K562 (cell line): ENCODE results near the gene USP43. TPM values are rescaled to one million over a fixed set of nuclear protein-coding genes. Genes with fewer than 3 reads are reported as not detected.

Source experiments
- ATAC-seq: fragments of 200-7000 bp; cut with Tn5 transposase; 3 replicates; pipeline ENCODE4 v1.9.1; 2020; ENCODE audit warnings: moderate library complexity
- BruUV-seq: library from RNA; stranded (reverse); fragments of 400-500 nt; replicated peaks from 2 replicates; lab custom pipeline; 2021; lab: Mats Ljungman, UMichigan
- CTCF ChIA-PET: fragments of 300-600 bp; formaldehyde crosslinking; extraction: SDS; loops from one replicate; lab custom pipeline; 2021; ENCODE audit warnings: low intra/inter-chr PET ratio; lab: Yijun Ruan, JAX
- POLR2A ChIA-PET: fragments of 300-600, 350-650 bp; sonication (Branson Sonifier 250); formaldehyde crosslinking; extraction: SDS; loops from one replicate; lab custom pipeline; 2021; ENCODE audit warnings: antibody characterized with exemption, inconsistent platforms; lab: Yijun Ruan, JAX
- DNase-seq, 4 experiments: peaks; one replicate each; pipeline versions ENCODE4 v3.0.0 to v3.0.0-alpha.2; 2011 to 2018; ENCODE audit warnings: low spot score in 3 of 4, mixed read lengths in 3 of 4; ENCODE audit errors: extremely low read depth in 1 of 4
- FAIRE-seq: peaks from 2 replicates; lab custom pipeline; 2011; peaks lifted over from hg19 to GRCh38; lab: Jason Lieb, UNC
- H2AFZ ChIP-seq: 2 replicates; pipeline ENCODE4 v1.6.0; 2011; ENCODE audit warnings: low read depth, low read length, control low read depth, inconsistent platforms
- H3K27ac ChIP-seq: fragments of 200-600 bp; 3 replicates; pipeline ENCODE4 v1.8.0; 2011; ENCODE audit warnings: low read depth, mild to moderate bottlenecking, control low read depth, inconsistent platforms, low read length, moderate library complexity, mixed read lengths; ENCODE audit errors: extremely low read depth
- H3K27me3 ChIP-seq, 2 experiments: fragments of 300-600 bp in 1 of 2; 2 replicates in 1 of 2; 3 replicates in 1 of 2; pipeline versions ENCODE4 v1.6.0 to v1.8.0; 2011; ENCODE audit warnings: inconsistent platforms in 2 of 2, low read length in 2 of 2, mild to moderate bottlenecking in 1 of 2, mixed read lengths in 1 of 2, moderate library complexity in 1 of 2; ENCODE audit not compliant: control insufficient read depth in 2 of 2, insufficient read depth in 2 of 2
- H3K36me3 ChIP-seq: fragments of 300-600 bp; 3 replicates; pipeline ENCODE4 v1.8.0; 2011; ENCODE audit warnings: mild to moderate bottlenecking, low read length, inconsistent platforms; ENCODE audit not compliant: control insufficient read depth, insufficient read depth
- H3K4me1 ChIP-seq, 2 experiments: fragments of 200-600 bp in 1 of 2; replicated peaks in 1 of 2; 2 replicates in 1 of 2; 3 replicates in 1 of 2; pipeline versions ENCODE4 v1.5.1 to v1.8.0; 2011; ENCODE audit warnings: inconsistent platforms in 2 of 2, low read length in 2 of 2, mild to moderate bottlenecking in 1 of 2, mixed read lengths in 1 of 2, moderate library complexity in 1 of 2; ENCODE audit not compliant: control insufficient read depth in 2 of 2, insufficient read depth in 2 of 2
- H3K4me2 ChIP-seq: 2 replicates; pipeline ENCODE4 v1.6.1; 2011; ENCODE audit warnings: low read length, control low read depth, inconsistent platforms, mixed read lengths; ENCODE audit not compliant: insufficient read depth
- H3K4me3 ChIP-seq: fragments of 200-600 bp; sonication (generic), shearing (Covaris generic); 2 replicates; pipeline ENCODE4 v1.5.1; 2016; ENCODE audit warnings: control low read depth, inconsistent platforms
- H3K79me2 ChIP-seq: fragments of 200-600 bp; 3 replicates; pipeline ENCODE4 v1.8.0; 2011; ENCODE audit warnings: low read length, inconsistent platforms; ENCODE audit not compliant: control insufficient read depth, insufficient read depth
- H3K9ac ChIP-seq, 2 experiments: 2 replicates each; pipeline versions ENCODE4 v1.6.0 to v1.6.1; 2011; ENCODE audit warnings: low read depth in 2 of 2, low read length in 2 of 2, control low read depth in 1 of 2, inconsistent platforms in 1 of 2, mild to moderate bottlenecking in 1 of 2, mixed read lengths in 1 of 2; ENCODE audit not compliant: insufficient read depth in 1 of 2
- H3K9me1 ChIP-seq: one replicate; pipeline ENCODE4 v1.6.0; 2011; ENCODE audit warnings: inconsistent platforms, mild to moderate bottlenecking, low read length, moderate library complexity; ENCODE audit not compliant: control insufficient read depth, insufficient read depth
- H3K9me3 ChIP-seq: replicated peaks from 2 replicates; pipeline ENCODE4 v1.5.1; 2011; ENCODE audit warnings: low read depth, low read length, inconsistent platforms; ENCODE audit not compliant: control insufficient read depth, insufficient read depth
- H4K20me1 ChIP-seq: replicated peaks from 2 replicates; pipeline ENCODE4 v1.6.1; 2011; ENCODE audit warnings: low read length, inconsistent platforms, mixed read lengths; ENCODE audit not compliant: control insufficient read depth, insufficient read depth
- CBFA2T2 ChIP-seq: fragments of 450-650 bp; conservative IDR thresholded peaks from 2 replicates; pipeline ENCODE4 v1.6.1; 2017; ENCODE audit warnings: mild to moderate bottlenecking
- GATAD2A ChIP-seq: fragments of 450-650 bp; IDR thresholded peaks from 2 replicates; pipeline ENCODE4 v1.6.1; 2017
- HNRNPL ChIP-seq: fragments of 200-400 bp; formaldehyde crosslinking; IDR thresholded peaks from 2 replicates; pipeline ENCODE4 v1.6.1; 2017; ENCODE audit warnings: low read depth, mild to moderate bottlenecking, low read length
- KLF13 ChIP-seq: fragments of 450-650 bp; IDR thresholded peaks from 2 replicates; pipeline ENCODE4 v1.6.1; 2016; ENCODE audit warnings: missing genetic modification characterization, low read depth, mild to moderate bottlenecking, missing compliant biosample characterization, moderate library complexity, borderline replicate concordance
- NCOA1 ChIP-seq: fragments of 450-650 bp; IDR thresholded peaks from 2 replicates; pipeline ENCODE4 v1.6.1; 2016; ENCODE audit warnings: low read depth
- NFE2 ChIP-seq: IDR thresholded peaks from 2 replicates; pipeline ENCODE4 v1.6.1; 2014; ENCODE audit warnings: antibody characterized with exemption, low read depth
- NFXL1 ChIP-seq: fragments of 450-650 bp; formaldehyde crosslinking; IDR thresholded peaks from 2 replicates; pipeline ENCODE4 v1.4.0; 2021; ENCODE audit warnings: mild to moderate bottlenecking
- RBM22 ChIP-seq: fragments of 200-400 bp; formaldehyde crosslinking; IDR thresholded peaks from 2 replicates; pipeline ENCODE4 v1.6.1; 2018; ENCODE audit warnings: low read length, low read depth; ENCODE audit not compliant: poor library complexity, severe bottlenecking
- RERE ChIP-seq: sonication (generic); formaldehyde crosslinking; IDR thresholded peaks from 2 replicates; pipeline ENCODE4 v1.8.0; 2023; ENCODE audit warnings: missing genetic modification reagents, mild to moderate bottlenecking, borderline replicate concordance
- ZNF197 ChIP-seq: fragments of 200-800 bp; sonication (Bioruptor generic); IDR thresholded peaks from 2 replicates; pipeline ENCODE4 v1.6.1; 2016; ENCODE audit warnings: low read depth, missing genetic modification characterization, missing compliant biosample characterization
- ZNF316 ChIP-seq: fragments of 450-650 bp; IDR thresholded peaks from 2 replicates; pipeline ENCODE4 v1.6.1; 2016
- ZNF830 ChIP-seq: fragments of 250-450 bp; sonication (Bioruptor Pico); IDR thresholded peaks from 2 replicates; pipeline ENCODE4 v1.5.0; 2021; ENCODE audit warnings: mild to moderate bottlenecking
- WGBS: fragments of 100-300 bp; shearing (Covaris generic); methylation state at CpG from one replicate; pipeline ENCODE4 v1.1.6; 2016; ENCODE audit warnings: low coverage, mixed read lengths; ENCODE audit not compliant: insufficient coverage; ENCODE audit errors: missing lambda C conversion rate; 5-methylcytosine and 5-hydroxymethylcytosine counted together
- in situ Hi-C: fragments of 300-500 bp; cut with MboI; formaldehyde crosslinking; loops from 4 replicates; pipeline ENCODE4 v1.15.0; 2018; ENCODE audit warnings: inconsistent platforms, mixed read lengths
- intact Hi-C: fragments of 100-400 bp; cut with micrococcal nuclease; formaldehyde crosslinking; loops from 2 replicates; pipeline ENCODE4 v1.14.2; 2022
- polyA plus RNA-seq, 8 experiments: library from polyadenylated mRNA; depleted of rRNA in 4 of 8; stranded (reverse) in 5 of 8; unstranded in 3 of 8; fragments of >200 nt; fragmentation: Nextera tagmentation in 2 of 8; fragmentation: Illumina TruSeq in 1 of 8; extraction: Ambion mirVana in 2 of 8; extraction: Trizol in 1 of 8; gene quantifications; 2 replicates each; pipeline versions ENCODE4 v1.2.1 to v1.2.3, GENCODE V29; 2011 to 2014; ENCODE audit warnings: inconsistent platforms in 1 of 8, missing spikeins in 1 of 8
- total RNA-seq, 7 experiments: library from RNA; depleted of rRNA in 6 of 7; stranded (reverse); fragments of >200 nt in 6 of 7; fragmentation: Illumina TruSeq in 2 of 7; extraction: Trizol in 2 of 7; gene quantifications; 2 replicates each; pipeline versions ENCODE4 v1.2.1 to v1.2.3, GENCODE V29; 2011 to 2021; ENCODE audit warnings: low replicate concordance in 1 of 7
- TF ChIP-seq, protein P1 (sequence below): IDR thresholded peaks from 2 replicates; pipeline ENCODE4 v1.6.1; 2011; ENCODE audit warnings: borderline replicate concordance, low read depth, mild to moderate bottlenecking, moderate library complexity, low read length; ENCODE audit not compliant: insufficient read depth, poor library complexity, severe bottlenecking
- TF ChIP-seq, protein P2 (sequence below): sonication (generic); formaldehyde crosslinking; IDR thresholded peaks from 2 replicates; pipeline ENCODE4 v1.4.0; 2020; ENCODE audit warnings: mild to moderate bottlenecking, missing genetic modification reagents

Gene USP43
- total and polyA plus RNA-seq, 9 of the 15 experiments (the other 6 are each of a cell fraction or from before 2014, with no cell fraction given), result 0.01 to 0.18 (median 0.06) TPM; not detected in 1

DNA sequence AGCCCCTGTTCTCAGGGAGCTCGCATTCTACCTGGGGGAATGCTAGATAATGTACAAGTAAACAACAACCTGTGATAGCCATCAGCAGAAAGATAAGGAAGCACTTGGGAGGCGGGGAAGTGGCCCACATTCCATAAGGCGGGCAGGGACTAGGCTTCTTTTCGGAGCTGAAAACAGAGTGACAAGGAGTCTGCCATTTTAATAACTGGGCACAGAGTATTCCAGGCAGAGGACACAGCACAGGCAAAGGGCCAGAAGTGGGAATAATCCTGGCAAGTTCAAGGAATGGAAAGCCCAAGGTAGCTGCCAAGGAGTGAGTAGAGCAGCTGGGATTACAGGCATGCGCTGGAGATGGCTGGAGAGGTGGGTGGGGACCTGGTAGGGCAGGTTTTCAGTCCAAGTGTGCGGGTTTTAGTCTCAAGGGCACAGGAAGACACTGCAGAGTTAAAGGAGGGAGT lies 24.3 kb downstream of the USP43 start:
- H3K4me1 ChIP-seq, result no peaks in the 10 kb centered on the region
- intact Hi-C loops (no loop called here), in situ Hi-C loops (no loop called here)
- no peaks in the 10 kb centered on the region for H4K20me1 ChIP-seq
- ChIA-PET CTCF (no interaction called here), POLR2A (no interaction called here)
- no peak overlapping the region for H3K27ac ChIP-seq
- no peaks in the 10 kb centered on the region for H3K9me3 ChIP-seq
- no peak overlapping the region for H3K4me2 ChIP-seq
- H2AFZ ChIP-seq, result no peak overlapping the region
- no TSS peak for BruUV-seq
- FAIRE-seq (no peak), DNase-seq (no peak), ATAC-seq (no peak)
- no peaks in the 10 kb centered on the region for H3K79me2 ChIP-seq
- H3K4me3 ChIP-seq, result no peak overlapping the region
- no peaks in the 10 kb centered on the region; a peak in 1 of 5 replicates for H3K27me3 ChIP-seq
- no peak overlapping the region for H3K9ac ChIP-seq
- no peaks in the 10 kb centered on the region for H3K9me1 ChIP-seq
- no peaks in the 10 kb centered on the region for H3K36me3 ChIP-seq
- 3% methylated on average over 5 of the region's 6 CpGs for WGBS
- TF ChIP-seq RERE (CRISPR knock-in tag), result no peak
- no peak for TF ChIP-seq NFE2
- TF ChIP-seq, protein P1, sequence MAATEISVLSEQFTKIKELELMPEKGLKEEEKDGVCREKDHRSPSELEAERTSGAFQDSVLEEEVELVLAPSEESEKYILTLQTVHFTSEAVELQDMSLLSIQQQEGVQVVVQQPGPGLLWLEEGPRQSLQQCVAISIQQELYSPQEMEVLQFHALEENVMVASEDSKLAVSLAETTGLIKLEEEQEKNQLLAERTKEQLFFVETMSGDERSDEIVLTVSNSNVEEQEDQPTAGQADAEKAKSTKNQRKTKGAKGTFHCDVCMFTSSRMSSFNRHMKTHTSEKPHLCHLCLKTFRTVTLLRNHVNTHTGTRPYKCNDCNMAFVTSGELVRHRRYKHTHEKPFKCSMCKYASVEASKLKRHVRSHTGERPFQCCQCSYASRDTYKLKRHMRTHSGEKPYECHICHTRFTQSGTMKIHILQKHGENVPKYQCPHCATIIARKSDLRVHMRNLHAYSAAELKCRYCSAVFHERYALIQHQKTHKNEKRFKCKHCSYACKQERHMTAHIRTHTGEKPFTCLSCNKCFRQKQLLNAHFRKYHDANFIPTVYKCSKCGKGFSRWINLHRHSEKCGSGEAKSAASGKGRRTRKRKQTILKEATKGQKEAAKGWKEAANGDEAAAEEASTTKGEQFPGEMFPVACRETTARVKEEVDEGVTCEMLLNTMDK, result no peak
- TF ChIP-seq NCOA1, result no peak
- TF ChIP-seq GATAD2A, result no peak
- TF ChIP-seq CBFA2T2, result no peak
- TF ChIP-seq RBM22, result no peak
- TF ChIP-seq, protein P2, sequence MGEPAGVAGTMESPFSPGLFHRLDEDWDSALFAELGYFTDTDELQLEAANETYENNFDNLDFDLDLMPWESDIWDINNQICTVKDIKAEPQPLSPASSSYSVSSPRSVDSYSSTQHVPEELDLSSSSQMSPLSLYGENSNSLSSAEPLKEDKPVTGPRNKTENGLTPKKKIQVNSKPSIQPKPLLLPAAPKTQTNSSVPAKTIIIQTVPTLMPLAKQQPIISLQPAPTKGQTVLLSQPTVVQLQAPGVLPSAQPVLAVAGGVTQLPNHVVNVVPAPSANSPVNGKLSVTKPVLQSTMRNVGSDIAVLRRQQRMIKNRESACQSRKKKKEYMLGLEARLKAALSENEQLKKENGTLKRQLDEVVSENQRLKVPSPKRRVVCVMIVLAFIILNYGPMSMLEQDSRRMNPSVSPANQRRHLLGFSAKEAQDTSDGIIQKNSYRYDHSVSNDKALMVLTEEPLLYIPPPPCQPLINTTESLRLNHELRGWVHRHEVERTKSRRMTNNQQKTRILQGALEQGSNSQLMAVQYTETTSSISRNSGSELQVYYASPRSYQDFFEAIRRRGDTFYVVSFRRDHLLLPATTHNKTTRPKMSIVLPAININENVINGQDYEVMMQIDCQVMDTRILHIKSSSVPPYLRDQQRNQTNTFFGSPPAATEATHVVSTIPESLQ (CRISPR knock-in tag), result no peak
- TF ChIP-seq HNRNPL, result no peak
- TF ChIP-seq ZNF197 (CRISPR knock-in tag), result no peak
- no peak for TF ChIP-seq KLF13
- TF ChIP-seq ZNF830, result no peak
- no peak for TF ChIP-seq ZNF316
- TF ChIP-seq NFXL1, result no peak
